Measurements from ENCODE around the gene TUBB2B. TPM values are rescaled to one million over a fixed set of nuclear protein-coding genes. Genes with fewer than 3 reads are reported as not detected.

Gene TUBB2B
- polyA plus RNA-seq, 6 donors from 2014 or later, result 0.15 to 0.83 (median 0.36) TPM; not detected in 3

- H3K4me1 Mint-ChIP-seq, result peaks cover 0 to 4% (median 0%) of the 10 kb centered on the region in 3 donors
- ATAC-seq (ENCODE audit: low read depth in 2 of 2) (no peak), DNase-seq (no peak)
- no peak overlapping the region for H3K27ac Mint-ChIP-seq
- peaks cover 0 to 6% of the 10 kb centered on the region in 2 donors for H3K36me3 Mint-ChIP-seq
- peaks cover 0 to 2% (median 0%) of the 10 kb centered on the region in 7 donors for H3K9me3 Mint-ChIP-seq
- H3K4me3 Mint-ChIP-seq, result no peak overlapping the region
- peaks cover 42 to 65% (median 52%) of the 10 kb centered on the region in 3 donors for H3K27me3 Mint-ChIP-seq
Measured at GRCh38 chr6:3237761-3238662, 10.6 kb upstream of the TUBB2B start.

- H3K27me3 Mint-ChIP-seq, result peaks cover 53 to 76% (median 62%) of the 10 kb centered on the region in 3 donors
- no peak for ATAC-seq (ENCODE audit: low read depth in 2 of 2)
Measured at GRCh38 chr6:3236005-3236404, 8.6 kb upstream of the TUBB2B start.

GRCh38 chr6:3235486-3235885 lies 8.0 kb upstream of the TUBB2B start:
- peaks cover 11 to 23% (median 22%) of the 10 kb centered on the region in 3 donors for H3K4me1 Mint-ChIP-seq
- H3K27me3 Mint-ChIP-seq, result peaks cover 58 to 80% (median 67%) of the 10 kb centered on the region in 3 donors
- ATAC-seq (ENCODE audit: low read depth in 2 of 2), result no peak
- H3K4me3 Mint-ChIP-seq, result no peak overlapping the region
- H3K27ac Mint-ChIP-seq, result no peak overlapping the region
- no peaks in the 10 kb centered on the region for H3K36me3 Mint-ChIP-seq
- DNase-seq, result no peak
- H3K9me3 Mint-ChIP-seq, result peaks cover 0 to 3% (median 0%) of the 10 kb centered on the region in 7 donors

More at GRCh38 chr6:3236005-3236404, 8.6 kb upstream of the TUBB2B start:
- no peak for DNase-seq
- H3K36me3 Mint-ChIP-seq, result no peaks in the 10 kb centered on the region
- H3K4me3 Mint-ChIP-seq, result no peak overlapping the region
- peaks cover 8 to 18% (median 16%) of the 10 kb centered on the region in 3 donors for H3K4me1 Mint-ChIP-seq
- peak overlapping the region in 1 of 6 donors; percentile 81 for H3K27ac Mint-ChIP-seq
- peaks cover 0 to 3% (median 0%) of the 10 kb centered on the region in 7 donors for H3K9me3 Mint-ChIP-seq

- DNase-seq, result no peak
- Mint-ChIP-seq H3K4me3 (no peak overlapping the region), H3K4me1 (peaks cover 21 to 37% (median 33%) of the 10 kb centered on the region in 3 donors), H3K36me3 (peaks cover 0 to 3% of the 10 kb centered on the region in 2 donors), H3K27me3 (peaks cover 65 to 85% (median 83%) of the 10 kb centered on the region in 3 donors), H3K9me3 (peaks cover 0 to 3% (median 0%) of the 10 kb centered on the region in 7 donors), H3K27ac (no peak overlapping the region)
- no peak for ATAC-seq (ENCODE audit: low read depth in 2 of 2)
Measured at GRCh38 chr6:3233904-3234303, 6.5 kb upstream of the TUBB2B start.

- ATAC-seq (ENCODE audit: low read depth in 2 of 2) (no peak), DNase-seq (no peak)
- peaks cover 0 to 3% (median 0%) of the 10 kb centered on the region in 7 donors for H3K9me3 Mint-ChIP-seq
- H3K27ac Mint-ChIP-seq, result no peak overlapping the region
- H3K36me3 Mint-ChIP-seq, result peaks cover 0 to 8% of the 10 kb centered on the region in 2 donors
- peaks cover 68 to 88% (median 83%) of the 10 kb centered on the region in 3 donors for H3K27me3 Mint-ChIP-seq
- H3K4me3 Mint-ChIP-seq, result peak overlapping the region in 1 of 8 donors; percentile 22
- H3K4me1 Mint-ChIP-seq, result peaks cover 25 to 41% (median 38%) of the 10 kb centered on the region in 3 donors
Measured at GRCh38 chr6:3233321-3233720, 5.9 kb upstream of the TUBB2B start.

- Mint-ChIP-seq H3K4me1 (peaks cover 33 to 46% (median 42%) of the 10 kb centered on the region in 3 donors), H3K9me3 (peaks cover 0 to 3% (median 0%) of the 10 kb centered on the region in 7 donors)
Measured at GRCh38 chr6:3232017-3232945, 4.8 kb upstream of the TUBB2B start.

GRCh38 chr6:3231247-3232016 lies 4.0 kb upstream of the TUBB2B start:
- Mint-ChIP-seq H3K27ac (no peak overlapping the region), H3K9me3 (peaks cover 0 to 3% (median 0%) of the 10 kb centered on the region in 7 donors), H3K4me3 (peak overlapping the region; percentile 34 to 94 (median 82)), H3K27me3 (peaks cover 60 to 97% (median 86%) of the 10 kb centered on the region in 3 donors), H3K4me1 (peaks cover 40 to 55% (median 48%) of the 10 kb centered on the region in 3 donors), H3K36me3 (peaks cover 0 to 8% of the 10 kb centered on the region in 2 donors)
- no peak for DNase-seq
- no peak for ATAC-seq (ENCODE audit: low read depth in 2 of 2)

More at GRCh38 chr6:3232017-3232945, 4.8 kb upstream of the TUBB2B start:
- Mint-ChIP-seq H3K36me3 (peaks cover 0 to 8% of the 10 kb centered on the region in 2 donors), H3K4me3 (peak overlapping the region; percentile 29 to 94 (median 78)), H3K27ac (peak overlapping the region in 2 of 6 donors; percentile 12 to 29), H3K27me3 (peaks cover 60 to 90% (median 82%) of the 10 kb centered on the region in 3 donors)
- no peak for ATAC-seq (ENCODE audit: low read depth in 2 of 2)
- no peak for DNase-seq

GRCh38 chr6:3230900-3231246 lies 3.4 kb upstream of the TUBB2B start:
- ATAC-seq (ENCODE audit: low read depth in 2 of 2) (no peak), DNase-seq (no peak)
- Mint-ChIP-seq H3K9me3 (peaks cover 0 to 3% (median 0%) of the 10 kb centered on the region in 7 donors), H3K4me3 (peak overlapping the region; percentile 17 to 94 (median 80)), H3K27me3 (peaks cover 58 to 97% (median 86%) of the 10 kb centered on the region in 3 donors), H3K27ac (peak overlapping the region in 1 of 6 donors; percentile 60), H3K4me1 (peaks cover 42 to 56% (median 48%) of the 10 kb centered on the region in 3 donors), H3K36me3 (peaks cover 0 to 8% of the 10 kb centered on the region in 2 donors)

GRCh38 chr6:3230256-3230882 lies 2.9 kb upstream of the TUBB2B start:
- Mint-ChIP-seq H3K4me1 (peaks cover 42 to 56% (median 48%) of the 10 kb centered on the region in 3 donors), H3K36me3 (peaks cover 0 to 8% of the 10 kb centered on the region in 2 donors), H3K9me3 (peaks cover 0 to 3% (median 0%) of the 10 kb centered on the region in 7 donors), H3K4me3 (peak overlapping the region; percentile 5 to 94 (median 86)), H3K27ac (peak overlapping the region in 1 of 6 donors; percentile 60), H3K27me3 (peaks cover 62 to 96% (median 87%) of the 10 kb centered on the region in 3 donors)
- ATAC-seq (ENCODE audit: low read depth in 2 of 2) (no peak), DNase-seq (no peak)

- Mint-ChIP-seq H3K9me3 (peaks cover 0 to 3% (median 0%) of the 10 kb centered on the region in 7 donors), H3K27me3 (peaks cover 62 to 92% (median 85%) of the 10 kb centered on the region in 3 donors), H3K4me3 (peak overlapping the region; percentile 76 to 94 (median 86)), H3K4me1 (peaks cover 42 to 56% (median 48%) of the 10 kb centered on the region in 3 donors), H3K36me3 (peaks cover 0 to 8% of the 10 kb centered on the region in 2 donors), H3K27ac (peak overlapping the region in 1 of 6 donors; percentile 48)
- ATAC-seq (ENCODE audit: low read depth in 2 of 2) (peak; percentile 38 to 44), DNase-seq (peak; percentile 30)
Measured at GRCh38 chr6:3229566-3230178, 2.2 kb upstream of the TUBB2B start.

- H3K4me3 Mint-ChIP-seq, result peak overlapping the region; percentile 76 to 94 (median 89)
- DNase-seq (peak; percentile 35), ATAC-seq (ENCODE audit: low read depth in 2 of 2) (peak; percentile 20 to 24)
- H3K9me3 Mint-ChIP-seq, result peaks cover 0 to 3% (median 0%) of the 10 kb centered on the region in 7 donors
- H3K27me3 Mint-ChIP-seq, result peaks cover 57 to 92% (median 85%) of the 10 kb centered on the region in 3 donors
- H3K36me3 Mint-ChIP-seq, result peaks cover 0 to 8% of the 10 kb centered on the region in 2 donors
- peak overlapping the region in 4 of 6 donors; percentile 16 to 69 (median 38) for H3K27ac Mint-ChIP-seq
- peaks cover 42 to 56% (median 48%) of the 10 kb centered on the region in 3 donors for H3K4me1 Mint-ChIP-seq
Measured at GRCh38 chr6:3228771-3229565, 1.5 kb upstream of the TUBB2B start.
